HEK293T (cell line): ENCODE results near the gene NOL7.

Experiments used
- CTCF ChIA-PET: fragments of 350-600 bp; formaldehyde crosslinking; extraction: SDS; loops from one replicate; lab custom pipeline; 2021; ENCODE audit warnings: antibody characterized with exemption, inconsistent platforms; lab: Yijun Ruan, JAX
- POLR2A ChIA-PET: fragments of 350-600 bp; formaldehyde crosslinking; extraction: SDS; loops from one replicate; lab custom pipeline; 2020; ENCODE audit warnings: antibody characterized with exemption, inconsistent platforms; lab: Yijun Ruan, JAX
- DNase-seq: peaks from one replicate; pipeline ENCODE4 v3.0.0; 2012; ENCODE audit warnings: mixed read lengths; ENCODE audit errors: extremely low spot score
- ARNT ChIP-seq: fragments of 450-650 bp; IDR thresholded peaks from 2 replicates; pipeline ENCODE4 v1.6.1; 2017; ENCODE audit warnings: mild to moderate bottlenecking
- BHLHE40 ChIP-seq: fragments of 450-650 bp; IDR thresholded peaks from 2 replicates; pipeline ENCODE4 v1.6.1; 2016; ENCODE audit warnings: mild to moderate bottlenecking, moderate library complexity, borderline replicate concordance
- CTBP1 ChIP-seq: fragments of 450-650 bp; IDR thresholded peaks from 2 replicates; pipeline ENCODE4 v1.6.1; 2016; ENCODE audit warnings: borderline replicate concordance
- ELF4 ChIP-seq: fragments of 450-650 bp; IDR thresholded peaks from 2 replicates; pipeline ENCODE4 v1.6.1; 2017; ENCODE audit warnings: antibody characterized with exemption
- FOXA1 ChIP-seq: fragments of 450-650 bp; IDR thresholded peaks from 2 replicates; pipeline ENCODE4 v1.6.1; 2016; ENCODE audit warnings: mild to moderate bottlenecking
- FOXK2 ChIP-seq: fragments of 450-650 bp; IDR thresholded peaks from 2 replicates; pipeline ENCODE4 v1.6.1; 2016; ENCODE audit warnings: mild to moderate bottlenecking
- FOXM1 ChIP-seq: fragments of 450-650 bp; IDR thresholded peaks from 2 replicates; pipeline ENCODE4 v1.6.1; 2017; ENCODE audit warnings: mild to moderate bottlenecking, borderline replicate concordance
- HDGF ChIP-seq: fragments of 450-650 bp; IDR thresholded peaks from 2 replicates; pipeline ENCODE4 v1.6.1; 2017; ENCODE audit warnings: antibody characterized with exemption, borderline replicate concordance
- L3MBTL2 ChIP-seq: fragments of 450-650 bp; conservative IDR thresholded peaks from 2 replicates; pipeline ENCODE4 v1.6.1; 2016; ENCODE audit warnings: mild to moderate bottlenecking
- LEF1 ChIP-seq: fragments of 450-650 bp; IDR thresholded peaks from 2 replicates; pipeline ENCODE4 v1.6.1; 2017; ENCODE audit warnings: mild to moderate bottlenecking, borderline replicate concordance
- NFRKB ChIP-seq: fragments of 450-650 bp; IDR thresholded peaks from 2 replicates; pipeline ENCODE4 v1.6.1; 2016; ENCODE audit warnings: mild to moderate bottlenecking, moderate library complexity
- PKNOX1 ChIP-seq: fragments of 450-650 bp; IDR thresholded peaks from 2 replicates; pipeline ENCODE4 v1.6.1; 2016
- SP1 ChIP-seq: fragments of 450-650 bp; IDR thresholded peaks from 2 replicates; pipeline ENCODE4 v1.6.1; 2017
- SUZ12 ChIP-seq: fragments of 450-650 bp; IDR thresholded peaks from 2 replicates; pipeline ENCODE4 v1.6.1; 2016; ENCODE audit warnings: mild to moderate bottlenecking
- TARDBP ChIP-seq: fragments of 450-650 bp; IDR thresholded peaks from 2 replicates; pipeline ENCODE4 v1.6.1; 2016
- ZNF384 ChIP-seq: fragments of 450-650 bp; IDR thresholded peaks from 2 replicates; pipeline ENCODE4 v1.6.1; 2016

The NOL7 gene

DNA sequence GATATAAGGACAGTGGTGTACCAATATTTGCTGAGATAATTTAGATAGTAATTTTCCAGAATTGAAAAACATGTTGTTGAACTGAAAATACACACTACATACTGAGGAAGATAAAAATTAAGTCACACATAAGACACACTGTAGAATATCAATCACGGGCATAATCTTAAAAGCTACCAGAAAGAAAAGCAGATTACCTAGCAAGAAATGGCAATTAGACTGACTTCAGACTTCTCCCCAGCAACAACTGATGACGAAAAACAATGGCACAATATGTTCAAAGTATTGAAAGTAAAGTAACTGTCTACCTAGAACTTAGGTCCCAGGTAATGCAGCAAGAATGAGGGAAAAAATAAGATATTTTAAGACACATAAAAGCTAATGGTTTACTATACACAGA lies 46.5 kb downstream of the NOL7 start:
- TF ChIP-seq FOXM1: no peak
- TF ChIP-seq ARNT: no peak
- TF ChIP-seq TARDBP: no peak
- TF ChIP-seq HDGF: no peak
- TF ChIP-seq ELF4: no peak
- no peak for TF ChIP-seq PKNOX1
- TF ChIP-seq FOXA1: no peak
- TF ChIP-seq LEF1: no peak
- no peak for TF ChIP-seq CTBP1
- TF ChIP-seq SUZ12: no peak
- TF ChIP-seq NFRKB: no peak
- no peak for TF ChIP-seq FOXK2
- TF ChIP-seq L3MBTL2: no peak
- no peak for TF ChIP-seq BHLHE40
- TF ChIP-seq SP1: no peak
- TF ChIP-seq ZNF384: no peak
- CTCF ChIA-PET: no interaction called here
- DNase-seq: no peak
- POLR2A ChIA-PET: no interaction called here

DNA sequence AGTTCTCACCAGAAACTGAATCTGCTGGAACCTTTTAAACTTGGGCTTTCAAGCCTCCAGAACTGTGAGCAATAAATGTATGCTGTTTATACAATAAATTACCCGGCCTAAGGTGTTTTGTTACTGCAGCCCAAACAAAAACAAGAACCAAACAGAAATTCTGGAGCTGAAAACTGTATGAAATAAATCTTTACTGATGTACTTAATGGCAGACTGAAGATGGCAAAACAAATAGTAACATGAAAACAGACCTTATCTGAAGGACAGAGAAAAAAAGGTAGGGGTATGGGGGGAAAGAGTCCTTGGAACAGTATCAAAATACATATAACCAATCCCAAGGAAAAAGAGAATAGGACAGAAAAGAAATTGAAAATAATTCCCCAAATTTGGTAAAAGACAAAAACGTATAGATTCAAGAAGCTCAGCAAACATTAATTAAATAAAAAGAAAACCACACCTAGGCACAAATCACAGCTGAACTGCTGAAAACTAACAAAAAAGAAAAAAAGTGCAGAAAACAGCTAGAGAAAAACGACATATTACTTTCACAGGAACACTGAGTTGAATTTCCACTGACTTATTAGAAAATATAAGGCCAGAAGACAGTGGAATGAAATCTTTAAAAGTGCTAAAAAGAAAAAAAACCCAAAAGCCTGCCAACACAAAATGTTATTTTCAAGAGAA lies 47.7 kb downstream of the NOL7 start:
- POLR2A ChIA-PET: no interaction called here
- CTCF ChIA-PET: no interaction called here
- DNase-seq: no peak
- no peak for TF ChIP-seq L3MBTL2
- no peak for TF ChIP-seq LEF1
- TF ChIP-seq FOXK2: no peak
- TF ChIP-seq BHLHE40: no peak
- no peak for TF ChIP-seq HDGF
- no peak for TF ChIP-seq ZNF384
- TF ChIP-seq SP1: no peak
- no peak for TF ChIP-seq CTBP1
- TF ChIP-seq TARDBP: no peak
- no peak for TF ChIP-seq ELF4

DNA sequence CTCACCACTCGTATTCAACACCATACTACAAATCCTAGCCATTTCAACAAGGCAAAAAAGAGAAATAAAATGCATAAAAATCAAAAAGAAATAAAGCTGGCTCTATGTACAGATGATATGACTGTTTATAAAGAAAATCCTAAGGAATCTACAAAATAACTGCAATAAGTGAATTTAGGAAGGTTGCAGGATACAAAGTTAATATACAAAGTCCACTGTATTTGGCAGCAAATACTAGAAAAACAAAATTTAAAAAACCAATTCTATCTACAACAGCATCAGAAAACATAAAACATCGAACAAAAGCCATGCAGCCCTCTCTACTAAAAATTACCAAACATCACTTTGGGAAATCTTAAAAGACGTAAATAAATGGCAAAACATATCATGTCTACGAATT lies 48.9 kb downstream of the NOL7 start:
- POLR2A ChIA-PET: no interaction called here
- DNase-seq: no peak
- TF ChIP-seq ZNF384 (no peak), SUZ12 (no peak)
- CTCF ChIA-PET: no interaction called here

- TF ChIP-seq FOXK2: no peak
- no peak for TF ChIP-seq ELF4
- no peak for TF ChIP-seq FOXM1
- TF ChIP-seq SUZ12: no peak
- no peak for TF ChIP-seq TARDBP
- no peak for TF ChIP-seq FOXA1
- no peak for TF ChIP-seq ZNF384
- no peak for TF ChIP-seq SP1
- no peak for DNase-seq
- ChIA-PET CTCF (no interaction called here), POLR2A (no interaction called here)
Measured at GRCh38 chr6:13664703-13665352, 49.7 kb downstream of the NOL7 start.

DNA sequence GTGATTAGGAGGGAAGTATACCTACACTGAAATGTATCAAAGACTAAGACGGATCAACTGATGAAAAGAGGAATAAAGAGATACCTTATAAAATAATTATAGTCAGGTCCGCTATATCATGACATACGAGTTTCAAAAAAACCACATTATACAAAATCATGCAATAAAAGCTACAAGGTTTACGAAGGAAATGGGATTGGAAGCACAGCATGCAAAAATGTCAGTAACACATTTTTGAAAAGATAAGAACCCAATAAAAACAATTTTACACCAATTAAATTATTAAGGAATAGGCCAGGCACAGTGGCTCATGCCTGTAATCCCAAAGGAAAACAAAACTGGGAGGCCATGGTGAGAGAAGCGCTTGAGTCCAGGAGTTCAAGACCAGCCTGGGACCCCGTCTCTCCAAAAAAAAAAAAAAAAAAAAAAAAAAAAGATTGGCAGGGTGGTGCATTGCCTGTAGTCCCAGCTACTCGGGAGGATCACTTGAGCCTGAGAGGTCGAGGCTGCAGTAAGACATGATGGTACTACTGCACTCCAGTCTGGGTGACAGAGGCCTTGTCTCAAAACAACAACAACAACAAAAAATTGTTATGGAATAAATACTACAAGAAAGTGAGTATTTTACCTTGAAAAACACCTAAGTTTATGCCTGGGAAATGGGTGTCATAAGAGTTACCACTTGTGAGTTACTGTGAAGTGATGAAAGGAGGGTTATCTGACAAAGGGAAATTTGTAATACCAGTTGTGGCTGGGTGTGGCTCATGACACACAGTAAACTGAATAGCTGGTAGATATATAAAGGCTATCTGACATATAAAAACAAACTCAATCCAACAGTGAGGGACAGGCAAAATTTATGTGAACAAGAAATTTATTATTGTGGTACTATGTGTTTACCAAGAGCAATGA lies 51.3 kb downstream of the NOL7 start:
- TF ChIP-seq ARNT (no peak), PKNOX1 (0 out of 2 replicates have a peak, but pooled peaks have one; percentile 17)
- ChIA-PET CTCF (no interaction called here), POLR2A (no interaction called here)
- DNase-seq: no peak

DNA sequence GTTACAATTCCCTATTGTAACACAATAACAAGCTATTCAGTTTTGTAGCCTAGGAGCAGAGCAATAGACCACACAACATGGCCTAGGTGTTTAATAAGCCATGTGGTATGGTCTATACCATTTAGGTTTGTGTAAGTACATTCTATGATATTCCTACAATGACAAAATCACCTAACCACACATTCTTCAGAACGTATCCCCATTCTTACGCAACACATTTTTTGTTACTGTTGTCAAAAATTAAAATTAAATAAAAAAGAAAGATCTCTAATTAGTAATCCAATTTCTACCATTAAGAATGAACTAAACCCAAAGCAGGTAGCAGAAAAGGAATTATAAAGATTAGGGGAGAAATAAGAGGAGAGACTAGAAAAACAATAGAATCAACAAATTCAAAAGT lies 52.5 kb downstream of the NOL7 start:
- no peak for TF ChIP-seq ELF4
- no peak for TF ChIP-seq ZNF384
- TF ChIP-seq SUZ12: no peak
- TF ChIP-seq BHLHE40: no peak
- TF ChIP-seq NFRKB: no peak
- TF ChIP-seq HDGF: no peak
- no peak for TF ChIP-seq ARNT
- no peak for TF ChIP-seq SP1
- TF ChIP-seq FOXK2: no peak
- DNase-seq: no peak
- ChIA-PET CTCF (interaction anchor here (1.0 kb wide), 1 partner anchor 53 kb away, joined by 3 read pairs; the partner anchor contains the start of gene NOL7), POLR2A (no interaction called here)
